Endothelial cell of umbilical vein (primary cell): Measurements from ENCODE around the gene OR8B12. TPM values are rescaled to one million over a fixed set of nuclear protein-coding genes. Genes with fewer than 3 reads are reported as not detected.

Experiments used
- BruUV-seq: library from RNA; stranded (reverse); fragments of 400-500 nt; replicated peaks from 2 replicates; lab custom pipeline; 2021; lab: Mats Ljungman, UMichigan
- CTCF ChIA-PET: fragments of 300-600, 350-600 bp; sonication (Branson Sonifier 250); formaldehyde crosslinking; loops from one replicate; lab custom pipeline; 2021; ENCODE audit warnings: antibody characterized with exemption, inconsistent platforms; lab: Charles Lee
- POLR2A ChIA-PET: fragments of 300-600, 350-600 bp; sonication (Branson Sonifier 250); formaldehyde crosslinking; loops from one replicate; lab custom pipeline; 2021; ENCODE audit warnings: antibody characterized with exemption, inconsistent platforms; lab: Charles Lee
- DNase-seq: peaks from one replicate; pipeline ENCODE4 v3.0.0-alpha.2; 2011; ENCODE audit warnings: low read depth, low spot score
- FAIRE-seq: peaks from 2 replicates; lab custom pipeline; 2011; peaks lifted over from hg19 to GRCh38; lab: Jason Lieb, UNC
- H2AFZ ChIP-seq: 2 replicates; pipeline ENCODE4 v1.6.0; 2012; ENCODE audit warnings: low read depth, low read length, control low read depth, inconsistent platforms
- H3K27ac ChIP-seq: 2 replicates; pipeline ENCODE4 v1.5.1; 2011; ENCODE audit warnings: low read depth, mild to moderate bottlenecking, control low read depth, low read length, moderate library complexity; ENCODE audit not compliant: insufficient read depth
- H3K27me3 ChIP-seq, 2 experiments: 2 replicates each; pipeline versions ENCODE4 v1.6.0 to v1.6.1; 2011; ENCODE audit warnings: low read length in 2 of 2, mixed read lengths in 1 of 2; ENCODE audit not compliant: control insufficient read depth in 2 of 2, insufficient read depth in 2 of 2
- H3K36me3 ChIP-seq, 2 experiments: 2 replicates in 1 of 2; 3 replicates in 1 of 2; pipeline ENCODE4 v1.5.1; 2011; ENCODE audit warnings: low read length in 2 of 2, mild to moderate bottlenecking in 1 of 2, moderate library complexity in 1 of 2; ENCODE audit not compliant: control insufficient read depth in 2 of 2, insufficient read depth in 2 of 2; ENCODE audit errors: extremely low read depth in 1 of 2
- H3K4me1 ChIP-seq: 3 replicates; pipeline ENCODE4 v1.5.1; 2011; ENCODE audit warnings: mild to moderate bottlenecking, low read length; ENCODE audit not compliant: control insufficient read depth, insufficient read depth; ENCODE audit errors: extremely low read depth
- H3K4me2 ChIP-seq: 2 replicates; pipeline ENCODE4 v1.6.1; 2011; ENCODE audit warnings: low read length, control low read depth, mixed read lengths; ENCODE audit not compliant: insufficient read depth
- H3K4me3 ChIP-seq, 3 experiments: fragments of 200-600 bp in 1 of 3; sonication (generic), shearing (Covaris generic) in 1 of 3; replicated peaks in 1 of 3; 2 replicates each; pipeline ENCODE4 v1.5.1; 2011 to 2016; ENCODE audit warnings: control low read depth in 3 of 3, low read length in 3 of 3, mild to moderate bottlenecking in 2 of 3, inconsistent platforms in 1 of 3, low read depth in 1 of 3, moderate library complexity in 1 of 3; ENCODE audit not compliant: insufficient read depth in 1 of 3
- H3K79me2 ChIP-seq: 2 replicates; pipeline ENCODE4 v1.6.0; 2012; ENCODE audit warnings: low read length, inconsistent platforms; ENCODE audit not compliant: control insufficient read depth, insufficient read depth
- H3K9ac ChIP-seq: replicated peaks from 2 replicates; pipeline ENCODE3; 2011; ENCODE audit warnings: low read length, control low read depth; ENCODE audit not compliant: insufficient read depth; ENCODE audit errors: extremely low read depth
- H3K9me1 ChIP-seq: replicated peaks from 3 replicates; pipeline ENCODE4 v1.6.0; 2011; ENCODE audit warnings: mild to moderate bottlenecking, low read length; ENCODE audit not compliant: control insufficient read depth, insufficient read depth; ENCODE audit errors: extremely low read depth
- H3K9me3 ChIP-seq: replicated peaks from 2 replicates; pipeline ENCODE4 v1.5.1; 2012; ENCODE audit warnings: low read length, inconsistent platforms; ENCODE audit not compliant: control insufficient read depth, insufficient read depth
- H4K20me1 ChIP-seq: replicated peaks from 2 replicates; pipeline ENCODE3; 2011; ENCODE audit warnings: mild to moderate bottlenecking, low read length; ENCODE audit not compliant: control insufficient read depth, insufficient read depth; ENCODE audit errors: extremely low read depth
- CTCF ChIP-seq, 2 donors: IDR thresholded peaks; 1 replicate in 1 of 2; 2 replicates in 1 of 2; pipeline ENCODE4 v1.5.1; 2011; ENCODE audit warnings: low read length in 2 of 2, mild to moderate bottlenecking in 2 of 2, moderate library complexity in 2 of 2, control low read depth in 1 of 2, inconsistent platforms in 1 of 2, low read depth in 1 of 2; ENCODE audit not compliant: insufficient read depth in 1 of 2; ENCODE audit errors: extremely low read depth in 1 of 2
- EZH2 ChIP-seq: IDR thresholded peaks from 2 replicates; pipeline ENCODE4 v1.6.1; 2012; ENCODE audit warnings: borderline replicate concordance, low read depth, mild to moderate bottlenecking, moderate library complexity, low read length, inconsistent platforms; ENCODE audit not compliant: severe bottlenecking
- FOS ChIP-seq: IDR thresholded peaks from 2 replicates; pipeline ENCODE4 v1.6.1; 2011; ENCODE audit warnings: mild to moderate bottlenecking, low read length, moderate library complexity, borderline replicate concordance; ENCODE audit not compliant: insufficient read depth
- GATA2 ChIP-seq: IDR thresholded peaks from 2 replicates; pipeline ENCODE4 v1.7.0; 2011; ENCODE audit warnings: low read depth, mild to moderate bottlenecking, moderate library complexity, mixed read lengths, low read length; ENCODE audit not compliant: insufficient read length, insufficient read depth
- JUN ChIP-seq: IDR thresholded peaks from 2 replicates; pipeline ENCODE4 v1.6.1; 2011; ENCODE audit warnings: borderline replicate concordance, low read depth; ENCODE audit not compliant: insufficient read length, insufficient read depth
- MAX ChIP-seq: IDR thresholded peaks from 2 replicates; pipeline ENCODE4 v1.6.1; 2011; ENCODE audit not compliant: insufficient read depth, insufficient read length
- MYC ChIP-seq: IDR thresholded peaks from one replicate; pipeline ENCODE4 v1.6.1; 2011; ENCODE audit warnings: mild to moderate bottlenecking, low read depth, low read length
- POLR2A ChIP-seq: IDR thresholded peaks from 2 replicates; pipeline ENCODE4 v1.6.1; 2012; ENCODE audit warnings: low read depth, mild to moderate bottlenecking, control low read depth, low read length
- POLR2AphosphoS5 ChIP-seq: IDR thresholded peaks from 2 replicates; pipeline ENCODE4 v1.6.1; 2012; ENCODE audit warnings: low read depth, mild to moderate bottlenecking, control low read depth, low read length, moderate library complexity; ENCODE audit not compliant: insufficient read depth
- dilution Hi-C: fragments of 300-500 bp; cut with MboI; formaldehyde crosslinking; loops from one replicate; pipeline ENCODE4 v1.15.0; 2019; ENCODE audit warnings: low sequenced_read_pairs; ENCODE audit not compliant: extremely low pct_ligation_motif_present
- intact Hi-C: fragments of 100-400 bp; cut with micrococcal nuclease; formaldehyde crosslinking; loops from one replicate; pipeline ENCODE4 v1.10.0; 2022
- polyA plus RNA-seq, 4 experiments: library from polyadenylated mRNA; depleted of rRNA in 3 of 4; stranded (reverse) in 3 of 4; unstranded in 1 of 4; fragments of >200 nt; gene quantifications; 2 replicates each; pipeline versions ENCODE4 v1.2.1 to v1.2.3, GENCODE V29; 2011 to 2012; ENCODE audit warnings: missing spikeins in 1 of 4
- total RNA-seq: library from RNA; stranded (reverse); gene quantifications from 2 replicates; pipeline ENCODE4 v1.2.3, GENCODE V29; 2021

Gene OR8B12
- total and polyA plus RNA-seq, 2 donors (not counting 3 experiments of a cell fraction or from before 2014, with no cell fraction given), result not detected

- no peak overlapping the region for H3K4me3 ChIP-seq
- H4K20me1 ChIP-seq, result no peaks in the 10 kb centered on the region
- no peak for TF ChIP-seq MAX
- no peak for TF ChIP-seq GATA2
- no peak for TF ChIP-seq FOS
- TF ChIP-seq POLR2AphosphoS5, result no peak
- TF ChIP-seq CTCF (IDR thresholded peaks at IDR 0.05; ENCODE audit: extremely low read depth in 1 of 2, insufficient read depth in 1 of 2, low read depth in 1 of 2, low read length in 2 of 2), result no peak
- TF ChIP-seq MYC, result no peak
- no peak for TF ChIP-seq EZH2
- no peak for TF ChIP-seq POLR2A
- TF ChIP-seq JUN, result no peak
- H3K9me1 ChIP-seq, result no peaks in the 10 kb centered on the region
- no peaks in the 10 kb centered on the region for H3K36me3 ChIP-seq
- no peak overlapping the region for H3K4me2 ChIP-seq
- BruUV-seq, result no TSS peak
- CTCF ChIA-PET, result interaction anchor here (1.1 kb wide), 1 partner anchor 9 kb away, joined by 3 read pairs; no protein-coding TSS in a partner anchor
- intact Hi-C loops, result no loop called here
- no peak for FAIRE-seq
- no peaks in the 10 kb centered on the region for H3K79me2 ChIP-seq
- H3K4me1 ChIP-seq, result no peaks in the 10 kb centered on the region
- POLR2A ChIA-PET, result no interaction called here
- DNase-seq, result no peak
- no peak overlapping the region for H3K27ac ChIP-seq
- H2AFZ ChIP-seq, result no peak overlapping the region
- H3K9me3 ChIP-seq, result no peaks in the 10 kb centered on the region
- peaks cover 0 to 2% of the 10 kb centered on the region in 2 experiments for H3K27me3 ChIP-seq
- no peak overlapping the region for H3K9ac ChIP-seq
- dilution Hi-C loops, result no loop called here
Measured at GRCh38 chr11:124556828-124557227, 13.4 kb upstream of the OR8B12 start.
